ENCODE results near the gene TYSND1. TPM values are rescaled to one million over a fixed set of nuclear protein-coding genes. Genes with fewer than 3 reads are reported as not detected.
"Not testable (repeated sequence)": the region's sequence is repeated elsewhere in the genome, so short reads cannot be mapped to it uniquely, and the experiment has no call there.

Gene TYSND1
- total RNA-seq, 6 donors from 2014 or later = 9.1 to 23.0 (median 15.7) TPM

- no peak overlapping the region for H3K4me3 ChIP-seq
- no peak for TF ChIP-seq POLR2AphosphoS5 (IDR thresholded peaks at IDR 0.05)
- TF ChIP-seq EP300 (IDR thresholded peaks at IDR 0.05) = no peak
- TF ChIP-seq POLR2A (IDR thresholded peaks at IDR 0.05) = no peak
- no peak for TF ChIP-seq CTCF (IDR thresholded peaks at IDR 0.05)
- no peaks in the 10 kb centered on the region for H3K9me3 ChIP-seq
- peaks cover 0 to 12% (median 0%) of the 10 kb centered on the region in 4 donors for H3K36me3 ChIP-seq
- H3K27me3 ChIP-seq = no peaks in the 10 kb centered on the region
- DNase-seq (no peak), ATAC-seq (ENCODE audit: low FRiP score in 2 of 2) (no peak)
- WGBS, 2 donors = 80 to 87% methylated on average over 3 of the region's 3 CpGs
- H3K27ac ChIP-seq = no peak overlapping the region
- H3K4me1 ChIP-seq = no peaks in the 10 kb centered on the region
Measured at GRCh38 chr10:70101668-70102067, 44.8 kb downstream of the TYSND1 start.

- not testable (repeated sequence) for H3K9me3 ChIP-seq; H3K4me3 ChIP-seq; DNase-seq; H3K27ac ChIP-seq; H3K27me3 ChIP-seq; ATAC-seq (ENCODE audit: low FRiP score in 2 of 2); H3K4me1 ChIP-seq
- 81 to 85% methylated on average over 10 to 11 of the region's 11 CpGs for WGBS, 2 donors
- peaks cover 0 to 12% (median 0%) of the 10 kb centered on the region in 4 donors for H3K36me3 ChIP-seq
Measured at GRCh38 chr10:70101068-70101562, 45.4 kb downstream of the TYSND1 start.

GRCh38 chr10:70098271-70098670 lies 48.2 kb downstream of the TYSND1 start:
- H3K36me3 ChIP-seq = peaks cover 0 to 12% (median 3%) of the 10 kb centered on the region in 4 donors
- no peak for ATAC-seq (ENCODE audit: low FRiP score in 2 of 2)
- DNase-seq = no peak
- H3K4me1 ChIP-seq = no peaks in the 10 kb centered on the region
- no peaks in the 10 kb centered on the region for H3K9me3 ChIP-seq
- WGBS, 2 donors = 84 to 93% methylated on average over 3 of the region's 3 CpGs
- no peak overlapping the region for H3K4me3 ChIP-seq
- no peaks in the 10 kb centered on the region for H3K27me3 ChIP-seq
- no peak overlapping the region for H3K27ac ChIP-seq
- no peak for TF ChIP-seq EP300 (IDR thresholded peaks at IDR 0.05)
- no peak for TF ChIP-seq POLR2A (IDR thresholded peaks at IDR 0.05)
- TF ChIP-seq CTCF (IDR thresholded peaks at IDR 0.05) = no peak
- TF ChIP-seq POLR2AphosphoS5 (IDR thresholded peaks at IDR 0.05) = no peak

- Histone ChIP-seq H3K4me1 (no peaks in the 10 kb centered on the region), H3K36me3 (peaks cover 0 to 12% (median 3%) of the 10 kb centered on the region in 4 donors), H3K9me3 (no peaks in the 10 kb centered on the region), H3K27ac (no peak overlapping the region), H3K4me3 (no peak overlapping the region), H3K27me3 (no peaks in the 10 kb centered on the region)
- ATAC-seq (ENCODE audit: low FRiP score in 2 of 2) = no peak
- no peak for DNase-seq
- TF ChIP-seq POLR2A (IDR thresholded peaks at IDR 0.05) = no peak
- no peak for TF ChIP-seq CTCF (IDR thresholded peaks at IDR 0.05)
- TF ChIP-seq POLR2AphosphoS5 (IDR thresholded peaks at IDR 0.05) = no peak
- no peak for TF ChIP-seq EP300 (IDR thresholded peaks at IDR 0.05)
Measured at GRCh38 chr10:70097459-70097858, 49.0 kb downstream of the TYSND1 start.

- Histone ChIP-seq H3K9me3 (no peaks in the 10 kb centered on the region), H3K27me3 (no peaks in the 10 kb centered on the region), H3K27ac (no peak overlapping the region), H3K4me1 (no peaks in the 10 kb centered on the region), H3K4me3 (no peak overlapping the region), H3K36me3 (peaks cover 0 to 12% (median 3%) of the 10 kb centered on the region in 4 donors)
- ATAC-seq (ENCODE audit: low FRiP score in 2 of 2) = no peak
- no peak for DNase-seq
- TF ChIP-seq EP300 (IDR thresholded peaks at IDR 0.05) (no peak), CTCF (IDR thresholded peaks at IDR 0.05) (no peak), POLR2A (IDR thresholded peaks at IDR 0.05) (no peak), POLR2AphosphoS5 (IDR thresholded peaks at IDR 0.05) (no peak)
- WGBS, 2 donors = 93% methylated on average over 5 of the region's 5 CpGs
Measured at GRCh38 chr10:70096705-70097420, 49.6 kb downstream of the TYSND1 start.

All from upper lobe of left lung (tissue), 6 donors.